IMR-90 (cell line): Measurements from ENCODE around the gene TRAFD1. TPM values are rescaled to one million over a fixed set of nuclear protein-coding genes. Genes with fewer than 3 reads are reported as not detected.

Experiments
- ATAC-seq: fragments of 200-7000 bp; cut with Tn5 transposase; 2 replicates; pipeline ENCODE4 v1.9.1; 2020; ENCODE audit warnings: low read depth, mild to moderate bottlenecking, moderate library complexity
- BruUV-seq: library from RNA; stranded (reverse); fragments of 400-500 nt; replicated peaks from 2 replicates; lab custom pipeline; 2021; lab: Mats Ljungman, UMichigan
- CTCF ChIA-PET: fragments of 300-600 bp; formaldehyde crosslinking; extraction: SDS; loops from one replicate; lab custom pipeline; 2021; ENCODE audit warnings: antibody characterized with exemption; lab: Yijun Ruan, JAX
- POLR2A ChIA-PET: fragments of 300-600 bp; sonication (Branson Sonifier 250); formaldehyde crosslinking; loops from one replicate; lab custom pipeline; 2022; ENCODE audit warnings: antibody characterized with exemption; ENCODE audit not compliant: unreplicated experiment; lab: Charles Lee
- DNase-seq: peaks from one replicate; pipeline ENCODE4 v3.0.0; 2013
- H2AFZ ChIP-seq: replicated peaks from 2 replicates; pipeline ENCODE3; 2013; ENCODE audit warnings: low read length, mild to moderate bottlenecking; ENCODE audit not compliant: poor library complexity
- H2AK5ac ChIP-seq: 2 replicates; pipeline ENCODE4 v1.6.1; 2013; ENCODE audit warnings: low read depth, low read length, inconsistent platforms
- H2AK9ac ChIP-seq: replicated peaks from 2 replicates; pipeline ENCODE3; 2013; ENCODE audit warnings: mild to moderate bottlenecking, low read depth, low read length, moderate library complexity; ENCODE audit not compliant: poor library complexity
- H2BK120ac ChIP-seq: 2 replicates; pipeline ENCODE4 v1.6.1; 2013; ENCODE audit warnings: low read depth, low read length, inconsistent platforms
- H2BK15ac ChIP-seq: 3 replicates; pipeline ENCODE4 v1.6.1; 2013; ENCODE audit warnings: low read depth, low read length, inconsistent platforms
- H2BK20ac ChIP-seq: 2 replicates; pipeline ENCODE4 v1.6.1; 2013; ENCODE audit warnings: low read depth, mild to moderate bottlenecking, inconsistent platforms, low read length, moderate library complexity
- H2BK5ac ChIP-seq: 2 replicates; pipeline ENCODE4 v1.6.1; 2013; ENCODE audit warnings: mild to moderate bottlenecking, low read depth, low read length, inconsistent platforms; ENCODE audit not compliant: poor library complexity, severe bottlenecking
- H3K14ac ChIP-seq: replicated peaks from 2 replicates; pipeline ENCODE4 v1.6.1; 2013; ENCODE audit warnings: low read depth, low read length, inconsistent platforms
- H3K18ac ChIP-seq: 2 replicates; pipeline ENCODE4 v1.6.1; 2013; ENCODE audit warnings: low read depth, low read length, control low read depth
- H3K23ac ChIP-seq: 2 replicates; pipeline ENCODE4 v1.6.1; 2013; ENCODE audit warnings: low read depth, low read length, inconsistent platforms
- H3K27ac ChIP-seq: 2 replicates; pipeline ENCODE4 v1.5.1; 2013; ENCODE audit warnings: mild to moderate bottlenecking, control low read depth, low read length; ENCODE audit not compliant: insufficient read depth
- H3K27me3 ChIP-seq: 2 replicates; pipeline ENCODE4 v1.6.1; 2013; ENCODE audit warnings: low read length; ENCODE audit not compliant: control insufficient read depth, insufficient read depth
- H3K36me3 ChIP-seq: 2 replicates; pipeline ENCODE4 v1.6.1; 2013; ENCODE audit warnings: low read length, mixed read lengths; ENCODE audit not compliant: control insufficient read depth, insufficient read depth
- H3K4ac ChIP-seq: 2 replicates; pipeline ENCODE4 v1.6.1; 2013; ENCODE audit warnings: low read depth, low read length, inconsistent platforms
- H3K4me1 ChIP-seq: 2 replicates; pipeline ENCODE4 v1.6.1; 2013; ENCODE audit warnings: low read length, mixed read lengths; ENCODE audit not compliant: control insufficient read depth, insufficient read depth
- H3K4me2 ChIP-seq: 2 replicates; pipeline ENCODE4 v1.6.1; 2013; ENCODE audit warnings: low read depth, mild to moderate bottlenecking, control low read depth, low read length, moderate library complexity
- H3K4me3 ChIP-seq: 2 replicates; pipeline ENCODE4 v1.5.1; 2013; ENCODE audit warnings: low read depth, mild to moderate bottlenecking, control low read depth, low read length, moderate library complexity; ENCODE audit not compliant: insufficient read depth
- H3K56ac ChIP-seq: 2 replicates; pipeline ENCODE4 v1.6.1; 2013; ENCODE audit warnings: low read length, inconsistent platforms; ENCODE audit not compliant: insufficient read depth; ENCODE audit errors: extremely low read depth
- H3K79me1 ChIP-seq, 2 experiments: 2 replicates each; pipeline ENCODE4 v1.6.1; 2013; ENCODE audit warnings: low read length in 2 of 2, inconsistent platforms in 1 of 2, low read depth in 1 of 2
- H3K9ac ChIP-seq: 2 replicates; pipeline ENCODE4 v1.6.1; 2013; ENCODE audit warnings: low read depth, low read length, control low read depth
- H3K9me1 ChIP-seq: 2 replicates; pipeline ENCODE4 v1.6.1; 2013; ENCODE audit warnings: low read length, inconsistent platforms; ENCODE audit not compliant: insufficient read depth
- H3K9me3 ChIP-seq: 2 replicates; pipeline ENCODE4 v1.6.1; 2013; ENCODE audit warnings: low read length; ENCODE audit not compliant: control insufficient read depth, insufficient read depth
- H4K20me1 ChIP-seq: 2 replicates; pipeline ENCODE4 v1.6.1; 2013; ENCODE audit warnings: low read length, inconsistent platforms; ENCODE audit not compliant: insufficient read depth
- H4K5ac ChIP-seq: 2 replicates; pipeline ENCODE4 v1.6.1; 2013; ENCODE audit warnings: mild to moderate bottlenecking, low read depth, low read length, control low read depth
- H4K8ac ChIP-seq, 2 experiments: 2 replicates each; pipeline ENCODE4 v1.6.1; 2013; ENCODE audit warnings: low read depth in 2 of 2, low read length in 2 of 2, control low read depth in 1 of 2, inconsistent platforms in 1 of 2
- H4K91ac ChIP-seq: 2 replicates; pipeline ENCODE4 v1.6.1; 2013; ENCODE audit warnings: low read depth, low read length, inconsistent platforms; ENCODE audit not compliant: insufficient read depth
- BHLHE40 ChIP-seq: fragments of 150-350 bp; IDR thresholded peaks from 2 replicates; pipeline ENCODE4 v1.6.1; 2016; ENCODE audit warnings: mild to moderate bottlenecking, low read depth, low read length
- CEBPB ChIP-seq: IDR thresholded peaks from 2 replicates; pipeline ENCODE4 v1.6.1; 2012; ENCODE audit warnings: low read depth, low read length, improper control_type of control experiment
- CHD1 ChIP-seq: IDR thresholded peaks from 2 replicates; pipeline ENCODE4 v1.6.1; 2012; ENCODE audit warnings: low read depth, low read length, improper control_type of control experiment
- FOS ChIP-seq: fragments of 150-350 bp; IDR thresholded peaks from 2 replicates; pipeline ENCODE4 v1.6.1; 2016; ENCODE audit warnings: low read depth, low read length
- MAFK ChIP-seq: IDR thresholded peaks from 2 replicates; pipeline ENCODE4 v1.6.1; 2012; ENCODE audit warnings: low read depth, low read length, improper control_type of control experiment
- MAZ ChIP-seq: IDR thresholded peaks from 2 replicates; pipeline ENCODE4 v1.6.1; 2012; ENCODE audit warnings: low read depth, mild to moderate bottlenecking, low read length, improper control_type of control experiment, moderate library complexity, borderline replicate concordance
- MXI1 ChIP-seq: IDR thresholded peaks from 2 replicates; pipeline ENCODE4 v1.6.1; 2012; ENCODE audit warnings: low read depth, mild to moderate bottlenecking, low read length, moderate library complexity, borderline replicate concordance
- NFE2L2 ChIP-seq: fragments of 150-350 bp; IDR thresholded peaks from 2 replicates; pipeline ENCODE4 v1.6.1; 2016; ENCODE audit warnings: low read depth, mild to moderate bottlenecking, low read length
- POLR2A ChIP-seq: IDR thresholded peaks from 2 replicates; pipeline ENCODE4 v1.6.1; 2012; ENCODE audit warnings: mild to moderate bottlenecking, low read depth, low read length
- RAD21 ChIP-seq: IDR thresholded peaks from 2 replicates; pipeline ENCODE4 v1.6.1; 2012; ENCODE audit warnings: low read length, improper control_type of control experiment
- RCOR1 ChIP-seq: IDR thresholded peaks from 2 replicates; pipeline ENCODE4 v1.6.1; 2012; ENCODE audit warnings: mild to moderate bottlenecking, low read length, improper control_type of control experiment; ENCODE audit not compliant: insufficient replicate concordance
- RFX5 ChIP-seq: IDR thresholded peaks from 2 replicates; pipeline ENCODE4 v1.8.0; 2012; ENCODE audit warnings: low read depth, mild to moderate bottlenecking, low read length, moderate library complexity
- SMC3 ChIP-seq: fragments of 150-350 bp; IDR thresholded peaks from 2 replicates; pipeline ENCODE4 v1.6.1; 2016; ENCODE audit warnings: low read depth, mild to moderate bottlenecking, antibody characterized with exemption, low read length, moderate library complexity
- WGBS, 2 experiments: methylation state at CpG; one replicate each; pipeline versions ENCODE4 v1.1.5 to v1.1.7; 2013; ENCODE audit warnings: missing lambda C conversion rate in 2 of 2; ENCODE audit not compliant: insufficient read length in 1 of 2; ENCODE audit errors: extremely low coverage in 2 of 2; 5-methylcytosine and 5-hydroxymethylcytosine counted together
- dilution Hi-C: fragments of 300-500 bp; cut with HindIII; formaldehyde crosslinking; loops from one replicate; pipeline ENCODE4 v1.14.3; 2018; ENCODE audit warnings: low sequenced_read_pairs; ENCODE audit not compliant: unreplicated experiment
- in situ Hi-C: fragments of 300-500 bp; cut with MboI; formaldehyde crosslinking; loops from 3 replicates; pipeline ENCODE4 v1.14.3; 2019; ENCODE audit warnings: low sequenced_read_pairs, inconsistent platforms, mixed read lengths
- intact Hi-C: fragments of 100-400 bp; cut with micrococcal nuclease; formaldehyde crosslinking; loops from 2 replicates; pipeline ENCODE4 v1.10.0; 2022
- polyA plus RNA-seq, 3 experiments: library from polyadenylated mRNA; depleted of rRNA; stranded (reverse); fragments of >200 nt; gene quantifications; 2 replicates each; pipeline ENCODE4 v1.2.3, GENCODE V29; 2012; ENCODE audit warnings: low replicate concordance in 1 of 3
- total RNA-seq: library from RNA; depleted of rRNA; stranded (reverse); fragments of >200 nt; gene quantifications from 2 replicates; pipeline ENCODE4 v1.2.3, GENCODE V29; 2012
- TF ChIP-seq, protein P1 (sequence below): conservative IDR thresholded peaks from 2 replicates; pipeline ENCODE4 v1.5.1; 2012; ENCODE audit warnings: mild to moderate bottlenecking, low read depth, low read length, improper control_type of control experiment
- TF ChIP-seq, protein P2 (sequence below): fragments of 150-350 bp; IDR thresholded peaks from 2 replicates; pipeline ENCODE4 v1.6.1; 2017; ENCODE audit warnings: mild to moderate bottlenecking, antibody characterized with exemption, low read length, low read depth
- TF ChIP-seq, protein P3 (sequence below): fragments of 150-350 bp; IDR thresholded peaks from 2 replicates; pipeline ENCODE4 v1.6.1; 2016; ENCODE audit warnings: low read depth, mild to moderate bottlenecking, low read length, moderate library complexity, borderline replicate concordance

TRAFD1 gene
- total and polyA plus RNA-seq, 2 of the 4 experiments (the other 2 are of a cell fraction), result 41.3 to 70.4 TPM

DNA sequence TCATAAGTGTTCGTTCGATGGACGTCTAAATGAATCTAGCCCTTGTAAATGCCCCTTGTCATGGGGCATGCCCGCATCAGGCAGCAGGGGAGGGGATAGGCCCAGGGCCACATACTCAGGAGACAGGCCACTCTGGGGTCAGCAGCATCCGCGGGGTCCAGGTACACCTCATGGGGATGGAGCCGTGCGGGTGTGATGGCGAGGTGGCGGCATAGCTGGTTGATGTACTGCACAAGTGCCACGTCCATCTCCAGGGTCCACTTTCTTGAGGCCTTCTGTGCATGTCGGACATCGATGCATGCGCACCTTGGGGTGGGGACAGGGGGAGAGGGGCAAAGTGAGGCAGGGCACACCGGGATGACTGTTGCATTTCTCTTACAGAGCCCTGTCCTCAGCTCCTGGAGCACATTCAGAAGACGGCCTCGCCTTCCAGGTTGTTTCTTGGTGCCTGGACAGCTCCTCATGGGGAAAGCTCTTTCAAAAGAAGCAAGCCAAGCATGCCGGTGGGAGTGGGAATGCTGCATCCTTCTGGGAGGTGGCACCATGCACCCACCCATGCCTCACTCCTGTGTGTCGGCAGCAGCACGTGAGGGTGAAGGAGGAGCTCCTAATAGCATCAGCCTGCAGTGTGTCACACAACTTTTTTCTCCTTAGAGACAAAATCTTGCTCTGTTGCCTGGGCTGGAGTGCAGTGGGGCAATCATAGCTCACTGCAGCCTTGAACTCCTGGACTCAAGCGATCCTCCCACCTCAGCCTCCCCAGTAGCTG lies 47.4 kb downstream of the TRAFD1 start:
- Histone ChIP-seq H3K4ac (no peak overlapping the region), H3K27ac (no peak overlapping the region), H3K4me2 (no peak overlapping the region), H4K20me1 (no peaks in the 10 kb centered on the region), H2BK20ac (no peak overlapping the region), H3K14ac (no peak overlapping the region), H3K4me3 (no peak overlapping the region), H3K9ac (no peak overlapping the region), H3K36me3 (peaks cover 37% of the 10 kb centered on the region), H4K91ac (no peak overlapping the region), H4K5ac (no peak overlapping the region), H3K9me1 (0 out of 2 replicates have a peak, but pooled peaks cover 10% of the 10 kb centered on the region), H3K27me3 (no peaks in the 10 kb centered on the region), H2AFZ (no peak overlapping the region), H3K23ac (no peak overlapping the region), H4K8ac (no peak overlapping the region), H3K18ac (no peak overlapping the region), H2AK5ac (no peak overlapping the region), H2BK5ac (no peak overlapping the region), H3K9me3 (no peaks in the 10 kb centered on the region), H2AK9ac (no peak overlapping the region), H3K56ac (no peak overlapping the region), H3K4me1 (no peaks in the 10 kb centered on the region), H2BK15ac (no peak overlapping the region), H3K79me1 (no peaks in the 10 kb centered on the region), H2BK120ac (no peak overlapping the region)
- ATAC-seq (no peak), DNase-seq (no peak)
- dilution Hi-C loops, result no loop called here
- POLR2A ChIA-PET, result no interaction called here
- CTCF ChIA-PET, result no interaction called here
- TF ChIP-seq RFX5 (no peak), CHD1 (no peak), POLR2A (no peak), MAZ (no peak), SMC3 (no peak), MAFK (no peak), NFE2L2 (no peak), FOS (no peak), MXI1 (no peak), RCOR1 (no peak), CEBPB (no peak), RAD21 (no peak), BHLHE40 (no peak)
- TF ChIP-seq, protein P1, sequence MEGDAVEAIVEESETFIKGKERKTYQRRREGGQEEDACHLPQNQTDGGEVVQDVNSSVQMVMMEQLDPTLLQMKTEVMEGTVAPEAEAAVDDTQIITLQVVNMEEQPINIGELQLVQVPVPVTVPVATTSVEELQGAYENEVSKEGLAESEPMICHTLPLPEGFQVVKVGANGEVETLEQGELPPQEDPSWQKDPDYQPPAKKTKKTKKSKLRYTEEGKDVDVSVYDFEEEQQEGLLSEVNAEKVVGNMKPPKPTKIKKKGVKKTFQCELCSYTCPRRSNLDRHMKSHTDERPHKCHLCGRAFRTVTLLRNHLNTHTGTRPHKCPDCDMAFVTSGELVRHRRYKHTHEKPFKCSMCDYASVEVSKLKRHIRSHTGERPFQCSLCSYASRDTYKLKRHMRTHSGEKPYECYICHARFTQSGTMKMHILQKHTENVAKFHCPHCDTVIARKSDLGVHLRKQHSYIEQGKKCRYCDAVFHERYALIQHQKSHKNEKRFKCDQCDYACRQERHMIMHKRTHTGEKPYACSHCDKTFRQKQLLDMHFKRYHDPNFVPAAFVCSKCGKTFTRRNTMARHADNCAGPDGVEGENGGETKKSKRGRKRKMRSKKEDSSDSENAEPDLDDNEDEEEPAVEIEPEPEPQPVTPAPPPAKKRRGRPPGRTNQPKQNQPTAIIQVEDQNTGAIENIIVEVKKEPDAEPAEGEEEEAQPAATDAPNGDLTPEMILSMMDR, result no peak
- TF ChIP-seq, protein P2, sequence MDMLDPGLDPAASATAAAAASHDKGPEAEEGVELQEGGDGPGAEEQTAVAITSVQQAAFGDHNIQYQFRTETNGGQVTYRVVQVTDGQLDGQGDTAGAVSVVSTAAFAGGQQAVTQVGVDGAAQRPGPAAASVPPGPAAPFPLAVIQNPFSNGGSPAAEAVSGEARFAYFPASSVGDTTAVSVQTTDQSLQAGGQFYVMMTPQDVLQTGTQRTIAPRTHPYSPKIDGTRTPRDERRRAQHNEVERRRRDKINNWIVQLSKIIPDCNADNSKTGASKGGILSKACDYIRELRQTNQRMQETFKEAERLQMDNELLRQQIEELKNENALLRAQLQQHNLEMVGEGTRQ, result no peak
- TF ChIP-seq, protein P3, sequence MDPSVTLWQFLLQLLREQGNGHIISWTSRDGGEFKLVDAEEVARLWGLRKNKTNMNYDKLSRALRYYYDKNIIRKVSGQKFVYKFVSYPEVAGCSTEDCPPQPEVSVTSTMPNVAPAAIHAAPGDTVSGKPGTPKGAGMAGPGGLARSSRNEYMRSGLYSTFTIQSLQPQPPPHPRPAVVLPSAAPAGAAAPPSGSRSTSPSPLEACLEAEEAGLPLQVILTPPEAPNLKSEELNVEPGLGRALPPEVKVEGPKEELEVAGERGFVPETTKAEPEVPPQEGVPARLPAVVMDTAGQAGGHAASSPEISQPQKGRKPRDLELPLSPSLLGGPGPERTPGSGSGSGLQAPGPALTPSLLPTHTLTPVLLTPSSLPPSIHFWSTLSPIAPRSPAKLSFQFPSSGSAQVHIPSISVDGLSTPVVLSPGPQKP, result no peak
- in situ Hi-C loops, result no loop called here
- BruUV-seq, result no TSS peak
- WGBS, 2 experiments, result 100% methylated on average over 14 of the region's 21 CpGs; no CpG with 5 or more reads in 1 of the 2 experiments
- intact Hi-C loops, result no loop called here
